Neuronal stem cell (in vitro differentiated cells): ENCODE results near the gene NBAS.

Source experiments
- DNase-seq: peaks from one replicate; pipeline ENCODE4 v3.0.0-alpha.2; 2013; ENCODE audit warnings: low spot score
- H2AFZ ChIP-seq: one replicate; pipeline ENCODE4 v1.6.1; 2013; ENCODE audit warnings: mild to moderate bottlenecking, low read length, inconsistent platforms
- H2AK5ac ChIP-seq: 2 replicates; pipeline ENCODE4 v1.6.1; 2013; ENCODE audit warnings: low read depth, mild to moderate bottlenecking, inconsistent platforms, low read length, moderate library complexity, mixed read lengths
- H2BK120ac ChIP-seq: 2 replicates; pipeline ENCODE4 v1.6.1; 2013; ENCODE audit warnings: low read depth, mild to moderate bottlenecking, inconsistent platforms, low read length, moderate library complexity, mixed read lengths
- H2BK12ac ChIP-seq: one replicate; pipeline ENCODE4 v1.6.1; 2013; ENCODE audit warnings: low read length, inconsistent platforms
- H2BK15ac ChIP-seq: 2 replicates; pipeline ENCODE4 v1.6.1; 2013; ENCODE audit warnings: mild to moderate bottlenecking, low read length, inconsistent platforms, mixed read lengths
- H2BK5ac ChIP-seq: one replicate; pipeline ENCODE4 v1.6.1; 2013; ENCODE audit warnings: inconsistent platforms, mild to moderate bottlenecking, low read length, moderate library complexity
- H3K14ac ChIP-seq: one replicate; pipeline ENCODE4 v1.6.1; 2013; ENCODE audit warnings: low read length, inconsistent platforms
- H3K18ac ChIP-seq: 2 replicates; pipeline ENCODE4 v1.6.1; 2013; ENCODE audit warnings: low read length, inconsistent platforms
- H3K23ac ChIP-seq: 2 replicates; pipeline ENCODE4 v1.6.1; 2013; ENCODE audit warnings: low read depth, mild to moderate bottlenecking, mixed read lengths, low read length, inconsistent platforms; ENCODE audit not compliant: poor library complexity
- H3K27ac ChIP-seq: replicated peaks from 3 replicates; pipeline ENCODE4 v1.5.1; 2013; ENCODE audit warnings: low read length, inconsistent platforms
- H3K27me3 ChIP-seq, 3 experiments: 2 replicates each; pipeline ENCODE4 v1.6.1; 2013; ENCODE audit warnings: low read length in 3 of 3, mild to moderate bottlenecking in 2 of 3, inconsistent platforms in 1 of 3, low read depth in 1 of 3, mixed read lengths in 1 of 3, moderate library complexity in 1 of 3; ENCODE audit not compliant: control insufficient read depth in 3 of 3, insufficient read depth in 3 of 3
- H3K36me3 ChIP-seq, 2 donors: replicated peaks in 1 of 2; 2 replicates each; pipeline ENCODE4 v1.6.1; 2013; ENCODE audit warnings: low read length in 2 of 2; ENCODE audit not compliant: control insufficient read depth in 2 of 2, insufficient read depth in 2 of 2
- H3K4ac ChIP-seq: 2 replicates; pipeline ENCODE4 v1.6.1; 2013; ENCODE audit warnings: inconsistent platforms, mild to moderate bottlenecking, low read length, moderate library complexity
- H3K4me1 ChIP-seq, 2 donors: 1 replicate in 1 of 2; 2 replicates in 1 of 2; pipeline ENCODE4 v1.6.1; 2013; ENCODE audit warnings: low read length in 2 of 2, low read depth in 1 of 2; ENCODE audit not compliant: control insufficient read depth in 2 of 2, insufficient read depth in 1 of 2
- H3K4me2 ChIP-seq: one replicate; pipeline ENCODE4 v1.6.1; 2013; ENCODE audit warnings: mild to moderate bottlenecking, low read length, inconsistent platforms; ENCODE audit not compliant: insufficient read depth, poor library complexity, severe bottlenecking
- H3K4me3 ChIP-seq, 2 donors: 2 replicates each; pipeline ENCODE4 v1.5.1; 2013; ENCODE audit warnings: low read length in 2 of 2, mild to moderate bottlenecking in 2 of 2, inconsistent platforms in 1 of 2, moderate library complexity in 1 of 2
- H3K79me1 ChIP-seq: one replicate; pipeline ENCODE4 v1.6.1; 2013; ENCODE audit warnings: low read depth, mild to moderate bottlenecking, inconsistent platforms, low read length, moderate library complexity
- H3K9ac ChIP-seq: one replicate; pipeline ENCODE4 v1.6.1; 2013; ENCODE audit warnings: mild to moderate bottlenecking, low read depth, low read length, inconsistent platforms; ENCODE audit not compliant: poor library complexity
- H3K9me3 ChIP-seq, 2 donors: replicated peaks in 1 of 2; 2 replicates each; pipeline versions ENCODE3 to v1.6.1; 2013; ENCODE audit warnings: low read length in 2 of 2, mild to moderate bottlenecking in 2 of 2, inconsistent platforms in 1 of 2, low read depth in 1 of 2, mixed read lengths in 1 of 2, moderate library complexity in 1 of 2; ENCODE audit not compliant: control insufficient read depth in 2 of 2, insufficient read depth in 1 of 2
- H4K8ac ChIP-seq: one replicate; pipeline ENCODE4 v1.6.1; 2013; ENCODE audit warnings: low read depth, mild to moderate bottlenecking, inconsistent platforms, low read length, moderate library complexity
- H4K91ac ChIP-seq: one replicate; pipeline ENCODE4 v1.6.1; 2013; ENCODE audit warnings: low read length, low read depth, mild to moderate bottlenecking, inconsistent platforms; ENCODE audit not compliant: poor library complexity
- WGBS, 2 donors: extraction: QIAGEN DNeasy Blood & Tissue Kit; methylation state at CpG; one replicate each; pipeline ENCODE4 v1.1.7; 2013; ENCODE audit warnings: missing lambda C conversion rate in 2 of 2, mixed read lengths in 1 of 2; ENCODE audit not compliant: insufficient read length in 2 of 2, insufficient replicate concordance in 1 of 2; ENCODE audit errors: extremely low coverage in 2 of 2; 5-methylcytosine and 5-hydroxymethylcytosine counted together

NBAS gene

DNA sequence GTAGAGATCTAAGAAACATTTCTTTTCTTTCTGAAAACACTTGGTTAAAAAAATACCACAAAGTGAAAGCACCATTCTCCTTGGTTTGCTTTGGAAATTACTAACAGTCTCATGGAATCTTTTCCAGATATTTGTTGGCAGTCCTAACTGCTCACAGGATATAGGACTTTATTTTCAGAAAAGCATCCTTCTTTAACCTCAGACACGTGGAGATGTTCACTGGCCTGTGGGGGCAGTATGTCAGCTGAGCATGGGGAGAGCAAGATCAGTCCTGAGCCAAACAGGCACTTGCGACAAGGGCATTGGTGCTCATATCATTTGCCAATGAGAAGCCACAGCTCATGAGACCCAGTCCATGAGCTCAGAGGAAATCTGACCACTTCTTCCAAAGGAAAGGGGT is 371.9 kb downstream of the NBAS start:
- Histone ChIP-seq H3K79me1 (no peaks in the 10 kb centered on the region), H3K4me3 (no peak overlapping the region), H3K18ac (no peak overlapping the region), H4K8ac (no peak overlapping the region), H3K36me3 (peaks cover 0 to 10% of the 10 kb centered on the region in 2 donors), H3K4ac (no peak overlapping the region), H3K4me1 (peaks cover 0 to 13% of the 10 kb centered on the region in 2 donors), H3K4me2 (no peak overlapping the region), H2BK120ac (no peak overlapping the region), H3K14ac (no peak overlapping the region), H2AK5ac (no peak overlapping the region), H2AFZ (no peak overlapping the region), H3K9ac (no peak overlapping the region), H3K23ac (no peak overlapping the region), H3K27me3 (no peaks in the 10 kb centered on the region), H2BK12ac (no peak overlapping the region), H3K9me3 (no peaks in the 10 kb centered on the region), H2BK5ac (no peak overlapping the region), H3K27ac (no peak overlapping the region), H2BK15ac (no peak overlapping the region), H4K91ac (no peak overlapping the region)
- WGBS, 2 donors, result no CpG with 5 or more reads among the region's 2 CpGs
- no peak for DNase-seq

DNA sequence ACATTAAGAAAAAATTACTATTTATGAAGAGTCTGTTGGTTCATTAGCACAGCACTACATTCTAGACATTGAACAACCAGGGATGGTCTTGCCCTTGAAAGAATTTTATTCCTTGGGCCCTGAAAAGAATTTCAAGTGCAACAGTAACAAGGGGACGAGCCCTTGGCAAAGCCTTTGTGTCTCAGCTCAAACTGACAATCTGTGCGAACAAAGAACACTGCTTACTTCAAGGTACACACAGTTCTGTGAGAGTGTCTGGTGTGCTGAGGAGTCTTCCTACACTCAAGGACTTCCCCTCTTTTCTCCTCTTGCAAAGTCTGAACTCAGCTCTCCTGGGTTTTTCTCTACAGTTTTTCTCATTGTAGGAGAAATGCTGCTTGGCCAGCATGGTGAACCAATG is 373.4 kb downstream of the NBAS start:
- H3K4me3 ChIP-seq, result no peak overlapping the region
- H3K4me2 ChIP-seq, result no peak overlapping the region
- no CpG with 5 or more reads among the region's 2 CpGs for WGBS, 2 donors
- no peak overlapping the region for H2AK5ac ChIP-seq
- no peak overlapping the region for H2BK5ac ChIP-seq
- peaks cover 0 to 13% of the 10 kb centered on the region in 2 donors for H3K4me1 ChIP-seq
- H3K36me3 ChIP-seq, result peaks cover 0 to 10% of the 10 kb centered on the region in 2 donors
- DNase-seq, result no peak
- H3K14ac ChIP-seq, result no peak overlapping the region
- no peaks in the 10 kb centered on the region for H3K9me3 ChIP-seq
- no peak overlapping the region for H3K4ac ChIP-seq
- no peak overlapping the region for H2BK12ac ChIP-seq
- no peak overlapping the region for H3K9ac ChIP-seq
- H3K27me3 ChIP-seq, result no peaks in the 10 kb centered on the region
- H2AFZ ChIP-seq, result peak overlapping the region; percentile 27
- no peak overlapping the region for H4K91ac ChIP-seq
- no peak overlapping the region for H3K23ac ChIP-seq
- no peak overlapping the region for H4K8ac ChIP-seq
- H3K79me1 ChIP-seq, result no peaks in the 10 kb centered on the region
- no peak overlapping the region for H2BK120ac ChIP-seq
- H2BK15ac ChIP-seq, result no peak overlapping the region
- no peak overlapping the region for H3K18ac ChIP-seq
- H3K27ac ChIP-seq, result no peak overlapping the region

DNA sequence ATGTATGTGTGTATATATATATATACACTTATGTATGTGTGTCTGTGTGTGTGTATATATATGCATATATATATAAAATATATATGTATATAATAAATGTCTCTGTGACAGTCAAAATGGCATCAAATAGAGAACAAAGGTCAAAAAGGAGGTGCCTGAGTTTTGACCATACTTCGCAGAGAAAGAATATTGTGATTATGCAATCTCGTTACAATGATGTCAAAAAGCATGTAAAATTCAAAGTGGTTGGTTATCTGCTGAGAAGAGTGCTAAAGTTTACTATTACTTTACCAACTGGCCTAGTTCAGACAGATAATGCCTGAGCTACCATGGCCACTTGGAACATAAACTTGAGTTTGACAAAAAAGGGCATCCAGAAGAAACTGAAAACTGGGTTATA is 375.0 kb downstream of the NBAS start:
- no peak overlapping the region for H2BK15ac ChIP-seq
- no peak overlapping the region for H2BK120ac ChIP-seq
- H4K91ac ChIP-seq, result no peak overlapping the region
- H3K9me3 ChIP-seq, result no peaks in the 10 kb centered on the region
- H2BK5ac ChIP-seq, result no peak overlapping the region
- no peak overlapping the region for H3K18ac ChIP-seq
- no peaks in the 10 kb centered on the region for H3K79me1 ChIP-seq
- peaks cover 2 to 10% of the 10 kb centered on the region in 2 donors for H3K36me3 ChIP-seq
- no peak overlapping the region for H3K4me2 ChIP-seq
- WGBS, 2 donors, result no CpG with 5 or more reads among the region's 2 CpGs
- no peaks in the 10 kb centered on the region for H3K27me3 ChIP-seq
- H3K4me3 ChIP-seq, result no peak overlapping the region
- no peak overlapping the region for H3K4ac ChIP-seq
- peaks cover 0 to 13% of the 10 kb centered on the region in 2 donors for H3K4me1 ChIP-seq
- H2AK5ac ChIP-seq, result no peak overlapping the region
- no peak overlapping the region for H3K14ac ChIP-seq
- no peak overlapping the region for H4K8ac ChIP-seq
- no peak overlapping the region for H2AFZ ChIP-seq
- no peak overlapping the region for H3K23ac ChIP-seq
- no peak overlapping the region for H2BK12ac ChIP-seq
- H3K27ac ChIP-seq, result no peak overlapping the region
- DNase-seq, result no peak
- H3K9ac ChIP-seq, result no peak overlapping the region

DNA sequence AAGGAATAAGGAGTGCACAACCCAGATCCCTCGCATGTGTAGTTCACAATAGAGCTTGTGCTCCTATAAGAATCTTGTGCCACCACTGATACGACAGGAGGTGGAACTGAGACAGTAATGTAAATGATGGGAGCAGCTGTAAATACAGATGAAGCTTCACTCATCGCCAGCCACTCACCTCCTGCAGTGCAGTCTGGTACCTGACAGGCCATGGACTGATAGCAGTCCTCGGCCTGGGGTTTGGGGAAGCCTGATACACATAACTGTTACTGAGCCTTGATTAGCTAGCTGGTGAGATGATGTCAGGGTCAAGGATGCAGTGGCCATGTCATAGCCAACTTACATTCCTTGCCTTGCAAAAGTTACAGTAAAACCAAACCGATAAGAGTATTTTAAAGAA is 376.6 kb downstream of the NBAS start:
- Histone ChIP-seq H2BK5ac (no peak overlapping the region), H3K9me3 (no peaks in the 10 kb centered on the region), H2BK120ac (no peak overlapping the region), H3K4ac (no peak overlapping the region), H2BK15ac (no peak overlapping the region), H3K23ac (no peak overlapping the region), H3K4me3 (no peak overlapping the region), H2BK12ac (no peak overlapping the region), H2AK5ac (no peak overlapping the region), H3K9ac (no peak overlapping the region), H3K27ac (no peak overlapping the region), H3K27me3 (no peaks in the 10 kb centered on the region), H4K91ac (no peak overlapping the region), H3K18ac (no peak overlapping the region), H3K14ac (no peak overlapping the region), H4K8ac (no peak overlapping the region), H2AFZ (no peak overlapping the region), H3K36me3 (peaks cover 2 to 8% of the 10 kb centered on the region in 2 donors), H3K79me1 (no peaks in the 10 kb centered on the region), H3K4me2 (no peak overlapping the region), H3K4me1 (peaks cover 0 to 13% of the 10 kb centered on the region in 2 donors)
- DNase-seq, result no peak
- no CpG with 5 or more reads among the region's 5 CpGs for WGBS, 2 donors
